Activated T-cell treated with anti-CD3 and anti-CD28 coated beads, Interleukin-2, amount 50 U/mL, for 24 hours (primary cell): ENCODE data around the gene ZDHHC11.
A peak's percentile ranks its signal among the peaks of the same experiment; 100 is the strongest.
"Not testable (repeated sequence)": the region's sequence is repeated elsewhere in the genome, so short reads cannot be mapped to it uniquely, and the experiment has no call there.

Source experiments
- DNase-seq: peaks from one replicate; pipeline ENCODE4 v3.0.0-alpha.2; 2020
- H3K27ac Mint-ChIP-seq: 2 replicates; pipeline ENCODE4 v1.8.0; 2020; ENCODE audit warnings: mild to moderate bottlenecking, mixed read lengths
- H3K27me3 Mint-ChIP-seq: 2 replicates; pipeline ENCODE4 v1.8.0; 2020; ENCODE audit warnings: mixed read lengths
- H3K36me3 Mint-ChIP-seq: 2 replicates; pipeline ENCODE4 v1.8.0; 2020; ENCODE audit warnings: low read depth, mixed read lengths
- H3K4me1 Mint-ChIP-seq: 2 replicates; pipeline ENCODE4 v1.8.0; 2020; ENCODE audit warnings: low read depth, mixed read lengths
- H3K4me3 Mint-ChIP-seq: 2 replicates; pipeline ENCODE4 v1.8.0; 2020; ENCODE audit warnings: mild to moderate bottlenecking, moderate library complexity, mixed read lengths
- H3K9me3 Mint-ChIP-seq: 2 replicates; pipeline ENCODE4 v1.8.0; 2020; ENCODE audit warnings: mixed read lengths

ZDHHC11 gene

DNA sequence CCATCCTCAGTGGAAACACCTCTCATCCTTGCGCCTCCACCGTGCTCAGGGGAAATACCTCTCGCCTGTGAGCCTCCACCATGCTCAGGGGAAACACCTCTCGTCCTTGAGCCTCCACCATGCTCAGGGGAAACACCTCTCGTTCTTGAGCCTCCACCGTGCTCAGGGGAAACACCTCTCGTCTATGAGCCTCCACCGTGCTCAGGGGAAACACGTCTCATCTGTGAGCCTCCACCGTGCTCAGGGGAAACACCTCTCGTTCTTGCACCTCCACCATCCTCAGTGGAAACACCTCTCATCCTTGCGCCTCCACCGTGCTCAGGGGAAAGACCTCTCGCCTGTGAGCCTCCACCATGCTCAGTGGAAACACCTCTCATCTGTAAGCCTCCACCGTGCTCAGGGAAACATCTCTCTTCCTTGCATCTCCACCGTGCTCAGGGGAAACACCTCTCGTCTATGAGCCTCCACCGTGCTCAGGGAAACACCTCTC, 4.1 kb downstream of the ZDHHC11 start:
- H3K27ac Mint-ChIP-seq, result peak overlapping the region; percentile 24
- not testable (repeated sequence) for H3K4me1 Mint-ChIP-seq, H3K36me3 Mint-ChIP-seq, H3K4me3 Mint-ChIP-seq, H3K9me3 Mint-ChIP-seq
- DNase-seq, result peak; percentile 34
- peaks cover 15% of the 10 kb centered on the region for H3K27me3 Mint-ChIP-seq

DNA sequence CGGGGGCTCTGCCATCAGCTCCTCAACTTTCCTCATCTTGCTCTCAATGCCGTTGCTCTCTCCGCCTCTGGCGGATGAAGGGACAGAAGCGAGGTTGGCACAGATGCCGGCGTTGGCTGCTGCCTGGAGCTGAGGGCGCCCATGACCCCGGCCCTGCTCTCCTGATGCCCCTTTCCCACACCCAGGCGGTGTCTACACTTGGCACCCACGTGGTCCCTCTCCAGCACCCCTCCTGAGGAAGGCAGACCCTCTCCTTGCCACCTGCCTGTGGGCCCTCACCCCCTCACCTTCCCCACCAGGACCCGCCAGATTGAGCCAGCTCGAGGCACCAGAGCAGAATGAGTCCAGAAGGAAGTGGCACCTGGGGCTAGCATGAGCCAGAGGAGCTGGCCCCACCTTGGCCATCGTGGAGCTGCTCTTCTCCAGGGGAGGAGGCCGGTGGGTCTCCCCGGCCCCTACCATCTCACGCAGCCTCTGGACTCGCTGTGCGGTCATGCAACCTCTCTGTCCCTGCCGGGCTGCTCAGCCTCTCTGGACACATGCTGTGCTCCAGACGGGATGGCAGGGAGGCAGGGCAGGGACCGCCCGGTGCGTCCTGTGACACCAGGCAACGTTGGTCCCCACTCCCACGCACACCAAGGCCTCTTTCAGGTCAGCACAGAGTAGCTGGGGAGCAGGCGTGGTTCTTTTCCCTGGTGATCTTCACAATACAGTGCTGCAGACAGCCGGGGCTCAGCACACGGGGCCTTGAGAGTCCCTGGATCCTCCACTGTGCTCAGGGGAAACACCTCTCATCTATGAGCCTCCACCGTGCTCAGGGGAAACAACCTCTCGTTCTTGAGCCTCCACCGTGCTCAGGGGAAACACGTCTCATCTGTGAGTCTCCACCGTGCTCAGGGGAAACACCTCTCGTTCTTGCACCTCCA, 4.8 kb downstream of the ZDHHC11 start:
- DNase-seq, H3K9me3 Mint-ChIP-seq, H3K36me3 Mint-ChIP-seq, H3K4me1 Mint-ChIP-seq, H3K4me3 Mint-ChIP-seq: not testable (repeated sequence)
- Mint-ChIP-seq H3K27me3 (peaks cover 11% of the 10 kb centered on the region), H3K27ac (peak overlapping the region; percentile 24)

DNA sequence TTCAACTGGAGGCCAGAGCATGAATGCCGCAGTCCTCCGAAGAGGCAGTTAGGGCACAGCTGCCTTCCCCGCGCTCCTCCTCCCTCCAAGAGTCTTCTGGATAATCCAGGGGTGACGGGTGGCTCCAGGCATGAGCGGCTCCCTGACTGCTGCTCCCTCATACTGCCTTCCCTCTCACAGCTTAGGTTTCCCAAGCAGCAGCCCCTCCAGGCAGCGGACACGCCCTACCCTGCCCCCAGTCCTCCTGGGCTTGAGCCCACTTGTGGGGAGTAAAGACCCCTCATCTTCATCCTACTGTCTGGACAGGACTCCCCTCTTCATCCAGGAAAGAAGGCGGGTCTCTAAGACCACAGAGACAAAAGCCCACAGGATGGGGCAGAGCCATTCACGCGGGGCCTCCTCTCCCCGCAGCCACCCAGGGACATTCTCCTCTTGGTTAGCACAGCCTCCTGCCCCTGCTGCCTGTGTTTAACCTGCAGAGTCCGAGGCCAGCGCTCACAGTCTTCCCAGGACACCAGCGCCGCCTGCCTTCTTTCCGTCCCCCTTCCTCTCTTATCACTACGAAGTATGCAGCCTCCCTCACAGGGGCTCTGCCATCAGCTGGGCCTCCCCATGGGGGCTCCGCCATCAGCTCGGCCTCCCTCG, 5.6 kb downstream of the ZDHHC11 start:
- not testable (repeated sequence) for H3K4me3 Mint-ChIP-seq, H3K27ac Mint-ChIP-seq, H3K27me3 Mint-ChIP-seq, H3K36me3 Mint-ChIP-seq, H3K9me3 Mint-ChIP-seq, H3K4me1 Mint-ChIP-seq
- peak; percentile 26 for DNase-seq

DNA sequence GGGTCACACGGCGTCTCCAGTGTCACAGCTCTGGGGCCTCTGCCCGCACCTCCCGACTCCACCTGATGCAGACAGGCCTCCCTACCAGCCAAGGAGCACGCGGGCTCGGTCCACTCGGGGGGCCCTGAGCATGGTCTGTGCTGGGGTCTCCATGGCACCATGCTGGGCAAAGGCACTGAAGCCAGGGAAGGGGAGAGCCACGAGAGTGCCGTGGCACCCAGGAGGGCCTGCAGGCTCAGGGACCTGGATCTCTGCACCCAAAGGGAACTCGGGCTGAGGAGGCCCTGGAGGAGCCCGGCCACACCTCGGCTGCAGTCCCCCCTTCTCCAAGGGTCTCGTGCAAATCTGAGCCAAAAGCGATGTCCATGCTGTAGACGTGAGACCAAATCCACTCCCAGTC, 6.4 kb downstream of the ZDHHC11 start:
- H3K9me3 Mint-ChIP-seq, DNase-seq, H3K36me3 Mint-ChIP-seq, H3K27ac Mint-ChIP-seq, H3K27me3 Mint-ChIP-seq, H3K4me1 Mint-ChIP-seq, H3K4me3 Mint-ChIP-seq: not testable (repeated sequence)

DNA sequence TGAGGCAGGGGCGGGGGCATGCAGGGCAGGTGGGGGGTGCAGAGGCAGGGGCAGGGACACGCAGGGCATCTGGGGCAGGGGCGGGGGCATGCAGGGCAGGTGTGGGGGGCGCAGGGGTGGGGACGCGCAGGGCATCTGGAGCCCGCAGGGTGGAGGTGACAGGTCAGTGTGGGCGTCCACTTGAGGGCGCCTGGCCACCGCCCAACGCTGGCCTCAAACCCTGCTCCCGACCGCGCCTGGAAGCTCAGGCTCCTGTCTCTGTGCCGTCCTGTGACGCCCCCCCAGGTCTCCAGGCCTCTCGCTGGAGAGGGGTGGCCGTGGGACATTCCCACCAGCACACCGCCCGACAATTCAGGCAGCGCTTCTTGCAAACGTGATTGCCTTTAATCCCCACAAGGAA, 6.9 kb downstream of the ZDHHC11 start:
- H3K9me3 Mint-ChIP-seq, H3K27me3 Mint-ChIP-seq, DNase-seq, H3K4me3 Mint-ChIP-seq, H3K4me1 Mint-ChIP-seq, H3K36me3 Mint-ChIP-seq, H3K27ac Mint-ChIP-seq: not testable (repeated sequence)

DNA sequence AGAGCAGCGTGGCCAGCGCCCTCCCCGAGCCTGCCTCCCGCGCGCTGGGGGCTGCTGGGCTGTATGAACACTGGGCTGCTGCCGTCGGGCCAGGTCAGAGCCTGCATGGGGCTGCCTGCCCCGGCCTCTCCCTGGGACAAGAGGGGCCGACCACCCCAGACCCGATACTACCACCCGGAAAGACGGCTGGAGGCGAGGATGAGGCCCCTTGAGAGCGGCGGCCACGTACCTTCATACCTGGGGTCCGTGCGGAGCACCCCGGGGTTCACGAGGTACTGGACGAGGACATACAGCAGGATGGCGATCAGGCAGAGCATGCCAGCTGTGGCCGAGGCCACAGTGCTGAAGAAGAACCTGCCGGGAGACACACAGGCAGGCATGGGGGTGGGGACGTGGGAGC, 7.4 kb downstream of the ZDHHC11 start:
- not testable (repeated sequence) for DNase-seq, H3K27me3 Mint-ChIP-seq, H3K36me3 Mint-ChIP-seq, H3K4me3 Mint-ChIP-seq, H3K4me1 Mint-ChIP-seq, H3K27ac Mint-ChIP-seq, H3K9me3 Mint-ChIP-seq

DNA sequence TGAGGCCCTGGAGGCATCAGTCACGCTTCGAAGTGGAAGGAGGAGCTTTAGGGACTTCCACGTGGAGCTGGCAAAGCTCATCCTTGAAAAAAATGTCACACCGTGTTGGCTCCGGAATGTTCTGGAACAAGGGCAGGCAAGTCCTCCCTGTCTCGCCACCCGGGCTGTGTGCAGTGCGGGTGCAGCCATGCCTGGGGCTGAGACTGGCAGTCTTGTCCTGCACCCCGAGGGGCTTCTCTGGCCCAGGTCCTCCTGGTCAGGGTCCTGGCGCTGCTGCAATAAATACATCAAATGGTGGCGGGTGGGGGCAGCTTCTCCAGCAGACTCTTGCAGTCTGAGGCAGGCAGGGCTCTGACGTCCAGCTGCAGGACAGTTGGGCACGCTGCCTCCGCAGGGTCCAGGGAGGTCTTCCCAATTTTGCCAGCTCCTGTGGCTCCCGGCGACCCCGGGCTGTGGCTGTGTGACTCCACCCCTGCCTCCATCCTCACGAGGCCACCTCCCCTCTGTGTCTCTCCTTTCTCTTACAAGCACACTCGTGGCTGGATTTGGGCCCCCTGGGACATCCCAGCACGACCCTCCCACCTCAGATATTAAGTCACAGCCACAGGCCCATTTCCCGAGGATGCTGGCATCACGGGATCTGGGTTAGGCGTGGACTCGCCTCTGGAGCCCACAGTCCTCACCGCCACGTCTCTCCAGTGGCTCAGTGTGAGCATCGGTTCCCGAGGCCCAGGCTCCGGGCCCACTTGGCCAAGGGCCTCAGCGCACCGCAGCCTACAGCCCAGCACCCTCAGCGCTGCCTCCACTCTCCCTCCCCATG, 8.2 kb downstream of the ZDHHC11 start:
- not testable (repeated sequence) for H3K9me3 Mint-ChIP-seq, H3K36me3 Mint-ChIP-seq, DNase-seq, H3K27ac Mint-ChIP-seq, H3K27me3 Mint-ChIP-seq, H3K4me1 Mint-ChIP-seq, H3K4me3 Mint-ChIP-seq

DNA sequence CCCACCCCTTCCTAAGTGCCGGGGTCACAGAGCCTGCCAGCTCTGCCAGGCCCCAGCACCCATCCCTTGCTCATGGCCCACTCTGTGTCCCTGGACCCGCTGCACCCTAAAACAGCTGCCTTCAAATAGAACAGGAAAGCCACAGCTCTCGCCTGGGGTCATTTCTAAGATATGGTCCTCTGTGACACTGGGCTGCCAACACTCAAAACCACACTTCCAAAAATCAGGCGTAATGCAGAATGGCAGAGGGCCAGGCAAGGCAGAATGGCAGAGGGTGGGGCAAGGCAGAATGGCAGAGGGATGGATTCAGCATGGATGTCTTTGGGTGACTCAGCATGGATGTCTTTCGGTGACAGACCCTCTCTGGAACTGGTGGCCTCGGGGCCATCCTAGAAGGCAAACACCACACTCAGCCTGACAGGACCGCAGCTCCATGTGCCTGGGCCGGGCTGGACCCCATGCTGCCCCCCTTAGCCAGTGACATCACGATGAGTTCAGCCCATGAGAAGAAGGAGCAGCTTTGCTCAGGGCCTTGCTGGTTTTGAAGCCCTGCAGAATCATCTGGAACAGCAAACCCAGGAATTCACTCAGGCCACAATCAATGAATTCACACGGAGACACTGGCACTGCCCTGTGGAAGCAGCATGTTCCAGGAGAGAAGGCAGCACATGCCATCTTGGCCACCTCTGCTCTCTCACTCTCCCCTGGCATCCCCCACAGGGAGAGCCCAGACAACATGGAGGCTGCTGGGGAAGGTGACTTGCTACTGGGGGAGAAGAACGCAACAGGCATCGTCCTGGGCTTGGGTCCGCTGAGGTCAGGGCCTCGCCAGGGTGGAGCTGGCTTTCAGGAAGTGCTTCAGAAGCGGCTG, 9.0 kb downstream of the ZDHHC11 start:
- H3K27ac Mint-ChIP-seq, H3K4me1 Mint-ChIP-seq, H3K27me3 Mint-ChIP-seq, H3K4me3 Mint-ChIP-seq, H3K9me3 Mint-ChIP-seq, DNase-seq, H3K36me3 Mint-ChIP-seq: not testable (repeated sequence)

DNA sequence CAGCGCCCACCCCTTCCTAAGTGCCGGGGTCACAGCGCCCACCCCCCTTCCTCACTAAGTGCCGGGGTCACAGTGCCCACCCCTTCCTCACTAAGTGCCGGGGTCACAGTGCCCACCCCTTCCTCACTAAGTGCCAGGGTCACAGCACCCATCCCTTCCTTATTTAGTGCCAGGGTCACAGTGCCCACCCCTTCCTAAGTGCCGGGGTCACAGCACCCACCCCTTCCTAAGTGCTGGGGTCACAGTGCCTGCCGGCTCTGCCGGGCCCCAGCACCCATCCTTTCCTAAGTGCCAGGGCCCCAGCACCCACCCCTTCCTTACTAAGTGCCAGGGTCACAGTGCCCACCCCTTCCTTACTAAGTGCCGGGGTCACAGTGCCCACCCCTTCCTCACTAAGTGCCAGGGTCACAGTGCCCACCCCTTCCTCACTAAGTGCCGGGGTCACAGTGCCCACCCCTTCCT, 9.8 kb downstream of the ZDHHC11 start:
- not testable (repeated sequence) for H3K27me3 Mint-ChIP-seq, H3K4me3 Mint-ChIP-seq, H3K36me3 Mint-ChIP-seq, H3K27ac Mint-ChIP-seq, DNase-seq, H3K9me3 Mint-ChIP-seq, H3K4me1 Mint-ChIP-seq

DNA sequence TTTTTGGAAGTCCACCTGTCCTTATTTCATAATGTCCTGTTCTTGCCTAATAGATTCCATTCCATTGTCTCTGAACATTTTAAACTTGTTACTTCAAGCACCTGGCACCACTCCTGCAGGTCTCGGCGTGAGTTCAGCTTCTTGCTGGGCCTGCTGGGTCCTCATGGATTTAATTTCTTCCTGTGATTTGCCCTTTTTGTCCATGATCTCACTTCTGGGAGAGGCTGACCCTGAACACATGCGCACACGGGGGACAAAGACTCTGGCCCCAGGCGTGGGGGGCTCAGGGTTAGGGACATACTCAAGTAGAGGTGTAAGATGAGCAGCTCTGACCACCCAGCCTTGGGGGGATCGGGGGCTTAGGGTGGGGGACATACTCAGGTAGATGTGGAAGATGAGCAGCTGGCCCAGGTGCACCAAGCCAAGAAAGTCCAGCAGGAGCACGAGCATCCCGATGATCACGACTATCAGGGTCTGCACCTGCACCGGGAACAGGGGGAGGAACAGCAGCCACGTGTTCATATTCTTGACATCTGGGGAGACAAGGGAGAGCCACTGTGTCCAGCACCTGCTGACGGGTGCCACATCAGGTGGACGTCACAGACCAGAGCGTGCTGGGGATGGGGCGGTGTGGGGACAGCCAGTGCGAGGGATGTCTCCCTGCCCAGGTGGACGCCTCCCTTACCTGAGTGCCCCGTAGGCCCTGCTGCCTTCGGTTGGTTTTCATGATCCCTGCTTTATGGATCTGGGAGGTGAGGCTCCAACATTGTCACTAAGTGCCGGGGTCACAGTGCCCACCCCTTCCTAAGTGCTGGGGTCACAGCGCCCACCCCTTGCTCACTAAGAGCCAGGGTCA, 10.4 kb downstream of the ZDHHC11 start:
- H3K4me1 Mint-ChIP-seq, H3K9me3 Mint-ChIP-seq, H3K36me3 Mint-ChIP-seq, DNase-seq, H3K4me3 Mint-ChIP-seq, H3K27me3 Mint-ChIP-seq, H3K27ac Mint-ChIP-seq: not testable (repeated sequence)

DNA sequence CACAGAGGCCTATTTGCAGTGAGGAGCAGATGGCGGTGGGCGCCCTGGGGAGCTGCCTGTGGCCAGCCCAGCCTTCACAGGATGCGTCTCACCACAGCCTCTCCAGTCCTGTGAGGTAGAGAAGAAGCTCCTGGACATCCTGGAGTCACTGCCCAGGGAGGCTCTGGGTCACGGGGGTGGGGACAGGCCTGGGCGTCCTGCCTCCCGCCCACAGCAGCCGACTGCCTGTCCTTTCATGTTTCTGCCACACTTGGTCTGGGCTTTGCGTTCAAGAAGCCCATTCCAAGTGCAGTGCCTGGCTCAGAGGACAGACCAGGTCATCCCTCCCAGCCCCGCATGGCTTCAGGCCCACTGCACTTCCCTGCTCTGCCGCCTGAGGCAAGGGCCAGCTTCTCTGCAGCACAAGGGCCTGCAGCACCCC, 12.3 kb downstream of the ZDHHC11 start:
- H3K9me3 Mint-ChIP-seq, H3K4me1 Mint-ChIP-seq, H3K4me3 Mint-ChIP-seq, H3K27me3 Mint-ChIP-seq, DNase-seq, H3K27ac Mint-ChIP-seq, H3K36me3 Mint-ChIP-seq: not testable (repeated sequence)

DNA sequence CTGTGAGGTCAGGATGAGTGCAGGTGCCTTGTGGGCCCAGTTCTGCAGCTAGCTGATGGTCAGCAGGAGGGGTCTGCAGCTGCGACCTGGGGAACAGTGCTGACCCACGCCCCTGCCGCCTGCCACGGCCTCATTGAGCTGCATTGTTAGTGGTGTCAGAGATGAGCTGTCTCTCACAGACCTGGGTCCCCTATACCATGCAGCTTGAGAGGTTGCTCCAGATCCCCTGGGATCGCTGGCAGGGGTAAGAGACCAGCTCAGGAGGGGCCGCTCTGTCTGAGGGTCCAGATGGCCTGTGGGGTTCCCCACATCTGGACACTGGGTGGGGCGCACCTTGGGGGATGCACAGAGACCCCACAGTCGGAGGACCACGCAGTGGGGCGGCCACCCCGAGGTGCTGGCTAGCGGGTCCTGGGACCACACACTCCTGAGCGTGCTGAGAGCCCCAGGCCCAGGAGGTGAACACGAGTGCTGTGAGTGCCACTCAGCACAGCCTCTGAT, 13.1 kb downstream of the ZDHHC11 start:
- not testable (repeated sequence) for DNase-seq, H3K36me3 Mint-ChIP-seq, H3K4me3 Mint-ChIP-seq, H3K27ac Mint-ChIP-seq, H3K27me3 Mint-ChIP-seq, H3K4me1 Mint-ChIP-seq, H3K9me3 Mint-ChIP-seq

DNA sequence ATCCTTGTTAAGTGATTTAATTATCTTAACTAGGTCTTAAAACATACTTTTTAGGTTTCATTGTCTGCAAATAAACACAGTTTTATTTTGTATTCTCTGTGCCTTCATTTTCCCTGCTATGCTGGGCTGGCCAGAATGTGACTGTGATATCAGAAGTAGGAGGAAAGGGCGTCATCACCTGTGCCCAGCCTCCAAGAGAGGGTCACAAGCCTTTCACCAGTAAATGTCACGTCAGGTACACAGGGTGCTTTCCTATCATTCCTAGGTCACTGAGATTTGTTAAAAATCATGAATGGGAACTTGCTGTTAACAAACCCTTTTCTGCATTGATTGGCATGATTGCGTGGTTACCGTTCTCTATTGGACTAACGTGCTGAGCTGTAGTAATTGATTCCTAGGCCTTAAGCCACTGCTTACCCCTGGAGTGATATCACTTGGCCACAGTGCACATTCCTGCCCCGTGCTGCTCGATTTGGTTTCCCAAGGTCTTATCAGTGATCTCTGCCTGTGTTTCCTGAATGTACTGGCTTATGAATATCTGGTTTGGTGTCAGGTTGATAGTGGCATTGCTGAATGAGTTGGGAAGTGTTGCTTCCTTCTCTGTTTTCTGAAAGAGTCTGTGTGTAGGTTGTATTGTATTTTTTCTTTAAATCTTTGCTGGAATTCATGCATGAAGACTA, 14.7 kb downstream of the ZDHHC11 start:
- H3K36me3 Mint-ChIP-seq, H3K9me3 Mint-ChIP-seq, H3K27me3 Mint-ChIP-seq, DNase-seq, H3K27ac Mint-ChIP-seq, H3K4me1 Mint-ChIP-seq, H3K4me3 Mint-ChIP-seq: not testable (repeated sequence)
